Stomach (tissue), 9 donors: ENCODE results near the gene ZNF24. TPM values are rescaled to one million over a fixed set of nuclear protein-coding genes. Genes with fewer than 3 reads are reported as not detected.

ENCODE experiments used
- DNase-seq, 2 donors: peaks; one replicate each; pipeline versions ENCODE4 v3.0.0 to v3.0.0-alpha.2; 2013 to 2019
- H3K27ac ChIP-seq, 5 donors: fragments of 200-600 bp in 4 of 5; sonication (generic) in 4 of 5; one replicate each; pipeline ENCODE4 v1.5.1; 2013 to 2019; ENCODE audit warnings: mild to moderate bottlenecking in 1 of 5, moderate library complexity in 1 of 5
- H3K27me3 ChIP-seq, 3 donors: fragments of 200-600 bp; sonication (generic); one replicate each; pipeline ENCODE4 v1.5.1; 2017 to 2019; ENCODE audit warnings: mixed run types in 1 of 3
- H3K36me3 ChIP-seq, 4 donors: fragments of 200-600 bp; sonication (generic); 1 replicate in 3 of 4; 2 replicates in 1 of 4; pipeline ENCODE4 v1.5.1; 2016 to 2019
- H3K4me1 ChIP-seq, 4 donors: fragments of 200-600 bp; sonication (generic); one replicate each; pipeline ENCODE4 v1.5.1; 2016 to 2019
- H3K4me3 ChIP-seq, 4 donors: fragments of 200-600 bp; sonication (generic) in 3 of 4; one replicate each; pipeline ENCODE4 v1.5.1; 2016 to 2019; ENCODE audit warnings: mild to moderate bottlenecking in 1 of 4
- H3K9me3 ChIP-seq, 4 donors: fragments of 200-600 bp; sonication (generic); one replicate each; pipeline ENCODE4 v1.5.1; 2016 to 2019
- CTCF ChIP-seq, 7 experiments: fragments of 450-650 bp in 4 of 7; fragments of 200-600 bp in 3 of 7; sonication (generic) in 3 of 7; IDR thresholded peaks; one replicate each; pipeline ENCODE4 v1.5.1; 2016 to 2019; ENCODE audit warnings: antibody characterized with exemption in 7 of 7, control low read depth in 2 of 7, mild to moderate bottlenecking in 1 of 7
- EP300 ChIP-seq: sonication (generic); formaldehyde crosslinking; IDR thresholded peaks from one replicate; pipeline ENCODE4 v1.6.1; 2017; ENCODE audit warnings: antibody characterized with exemption
- POLR2A ChIP-seq, 4 donors: fragments of 450-650 bp; IDR thresholded peaks; one replicate each; pipeline ENCODE4 v1.6.1; 2016; ENCODE audit warnings: antibody characterized with exemption in 4 of 4, control low read depth in 2 of 4, mild to moderate bottlenecking in 1 of 4, moderate library complexity in 1 of 4
- POLR2AphosphoS5 ChIP-seq, 3 donors: sonication (generic); formaldehyde crosslinking; IDR thresholded peaks; one replicate each; pipeline ENCODE4 v1.6.1; 2016; ENCODE audit warnings: antibody characterized with exemption in 3 of 3
- WGBS, 5 donors: extraction: QIAGEN DNeasy Blood & Tissue Kit in 3 of 5; methylation state at CpG; one replicate each; pipeline versions ENCODE4 v1.1.5 to v1.1.7; 2013 to 2018; 5-methylcytosine and 5-hydroxymethylcytosine counted together
- intact Hi-C: fragments of 100-400 bp; cut with DNase I; formaldehyde crosslinking; loops from one replicate; pipeline ENCODE4 v1.15.1; 2023; ENCODE audit warnings: low total_unique reads
- polyA plus RNA-seq, 3 donors: library from polyadenylated mRNA; stranded (reverse); fragments of 200-250 nt; gene quantifications; one replicate each; pipeline ENCODE4 v1.2.3, GENCODE V29; 2013
- total RNA-seq, 5 donors: library from RNA; depleted of rRNA; stranded (reverse); fragments of >200 nt; gene quantifications; one replicate each; pipeline versions ENCODE4 v1.1.0 to v1.2.3, GENCODE V29; 2014 to 2016
- donor health status: healthy with polysubstance abuse.
- donor health status: Bipolar disorder and iron deficiency.
- donor health status: healthy.

ZNF24 gene
- total and polyA plus RNA-seq, 8 donors = 10.5 to 76.2 (median 29.5) TPM

- WGBS, 5 donors = 64 to 82% (median 74%) methylated on average over 2 of the region's 2 CpGs
- peaks cover 28 to 95% (median 69%) of the 10 kb centered on the region in 4 donors for H3K9me3 ChIP-seq
- H3K27me3 ChIP-seq = no peaks in the 10 kb centered on the region
- no peak overlapping the region for H3K27ac ChIP-seq
- H3K36me3 ChIP-seq = peaks cover 13 to 31% (median 21%) of the 10 kb centered on the region in 4 donors
- DNase-seq = no peak
- TF ChIP-seq CTCF (IDR thresholded peaks at IDR 0.05) = no peak
- intact Hi-C loops = no loop called here
- no peaks in the 10 kb centered on the region for H3K4me1 ChIP-seq
- no peak overlapping the region for H3K4me3 ChIP-seq
These were observed 32.7 kb downstream of the ZNF24 start for GRCh38 chr18:35311496-35311895.

GRCh38 chr18:35306588-35307250 is 37.5 kb downstream of the ZNF24 start:
- Histone ChIP-seq H3K4me3 (no peak overlapping the region), H3K9me3 (peaks cover 44 to 100% (median 92%) of the 10 kb centered on the region in 4 donors), H3K4me1 (no peaks in the 10 kb centered on the region), H3K27ac (no peak overlapping the region), H3K36me3 (peaks cover 25 to 79% (median 64%) of the 10 kb centered on the region in 4 donors), H3K27me3 (no peaks in the 10 kb centered on the region)
- DNase-seq = no peak
- TF ChIP-seq POLR2AphosphoS5 (IDR thresholded peaks at IDR 0.05) (no peak), POLR2A (IDR thresholded peaks at IDR 0.05) (no peak), EP300 (no peak), CTCF (IDR thresholded peaks at IDR 0.05) (no peak)
- 92 to 98% (median 96%) methylated on average over 5 of the region's 5 CpGs for whole genome bisulfite sequencing, 5 donors
- intact Hi-C loops = no loop called here

- H3K9me3 ChIP-seq = peaks cover 36 to 97% (median 79%) of the 10 kb centered on the region in 4 donors
- no peak for DNase-seq
- H3K27ac ChIP-seq = no peak overlapping the region
- H3K4me3 ChIP-seq = no peak overlapping the region
- intact Hi-C loops = no loop called here
- no peak for TF ChIP-seq POLR2A (IDR thresholded peaks at IDR 0.05)
- TF ChIP-seq CTCF (IDR thresholded peaks at IDR 0.05) = no peak
- no peak for TF ChIP-seq EP300
- no peak for TF ChIP-seq POLR2AphosphoS5 (IDR thresholded peaks at IDR 0.05)
- 97 to 100% (median 99%) methylated on average over 4 of the region's 4 CpGs for WGBS, 5 donors
- no peaks in the 10 kb centered on the region for H3K27me3 ChIP-seq
- peaks cover 28 to 90% (median 78%) of the 10 kb centered on the region in 4 donors for H3K36me3 ChIP-seq
- H3K4me1 ChIP-seq = no peaks in the 10 kb centered on the region
These were observed 40.6 kb downstream of the ZNF24 start for GRCh38 chr18:35303610-35304009.

GRCh38 chr18:35296060-35296459 is 48.2 kb downstream of the ZNF24 start:
- H3K4me1 ChIP-seq = peaks cover 7 to 33% (median 19%) of the 10 kb centered on the region in 4 donors
- H3K4me3 ChIP-seq = no peak overlapping the region
- peaks cover 0 to 29% (median 9%) of the 10 kb centered on the region in 4 donors for H3K9me3 ChIP-seq
- TF ChIP-seq POLR2A (IDR thresholded peaks at IDR 0.05) = no peak
- no peak for TF ChIP-seq EP300
- no peak for TF ChIP-seq CTCF (IDR thresholded peaks at IDR 0.05)
- TF ChIP-seq POLR2AphosphoS5 (IDR thresholded peaks at IDR 0.05) = no peak
- no peak for DNase-seq
- intact Hi-C loops = no loop called here
- H3K27me3 ChIP-seq = no peaks in the 10 kb centered on the region
- 98 to 100% (median 98%) methylated on average over 2 of the region's 2 CpGs for WGBS, 5 donors
- peaks cover 3 to 68% (median 53%) of the 10 kb centered on the region in 4 donors for H3K36me3 ChIP-seq
- no peak overlapping the region for H3K27ac ChIP-seq
